NCI-H1694 treated with DMSO at 0.1 percent for 48 hours (cell line): ENCODE data around the gene LGALS9B.
"Not testable (repeated sequence)": the region's sequence is repeated elsewhere in the genome, so short reads cannot be mapped to it uniquely, and the experiment has no call there.

Experiments
- DNase-seq: peaks from one replicate; lab custom pipeline; 2025; lab: John Stamatoyannopoulos, UW

The LGALS9B gene

DNA sequence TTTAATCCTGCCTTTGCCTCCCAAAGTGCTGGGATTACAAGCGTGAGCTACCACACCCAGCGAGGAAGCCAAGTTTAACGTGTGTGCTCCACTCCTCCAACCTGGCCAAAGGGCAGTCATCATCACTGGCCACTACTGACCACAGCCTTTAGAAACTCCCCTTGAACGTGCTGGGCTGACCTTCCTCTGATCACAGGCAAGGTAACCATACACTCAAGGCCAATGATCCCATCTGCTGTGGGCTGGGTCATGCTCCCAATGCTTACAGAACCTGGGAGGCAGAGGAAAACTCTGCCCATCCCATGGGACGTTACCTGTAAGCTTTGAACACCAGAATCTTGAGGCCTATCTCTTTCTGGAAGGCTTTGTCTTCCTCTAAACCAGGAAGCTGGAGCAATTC is 51.9 kb downstream of the LGALS9B start:
- not testable (repeated sequence) for DNase-seq

DNA sequence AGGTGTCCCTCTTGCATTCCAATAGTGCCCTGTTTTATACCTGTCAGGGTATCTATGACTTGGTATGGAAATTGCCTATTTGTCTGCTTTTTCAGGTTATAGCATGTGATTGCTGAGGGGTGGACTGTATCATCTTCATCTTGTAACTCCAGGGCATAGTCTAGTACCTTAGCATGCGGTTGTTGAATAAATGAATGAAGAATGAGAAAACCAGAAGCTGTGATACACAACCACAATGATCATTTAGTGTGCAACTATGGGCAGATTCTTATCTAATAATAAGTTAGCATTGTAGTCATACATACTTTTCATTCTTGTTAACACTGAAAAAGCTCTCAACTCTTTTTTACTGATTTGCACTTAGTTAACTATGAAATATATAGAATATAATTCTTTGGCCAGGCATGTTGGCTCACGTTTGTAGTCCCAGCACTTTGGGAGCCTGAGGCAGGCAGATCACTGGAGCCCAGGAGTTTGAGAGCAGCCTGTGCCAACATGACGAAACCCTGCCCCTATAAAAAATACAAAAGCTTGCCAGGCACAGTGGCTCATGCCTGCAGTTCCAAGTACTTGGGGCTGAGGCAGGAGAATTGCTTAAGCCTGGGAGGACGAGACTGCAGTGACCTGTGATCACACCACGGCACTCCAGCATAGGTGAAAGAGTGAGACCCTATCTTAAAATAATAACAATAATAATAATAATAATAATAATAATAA is 65.9 kb downstream of the LGALS9B start:
- DNase-seq = not testable (repeated sequence)

DNA sequence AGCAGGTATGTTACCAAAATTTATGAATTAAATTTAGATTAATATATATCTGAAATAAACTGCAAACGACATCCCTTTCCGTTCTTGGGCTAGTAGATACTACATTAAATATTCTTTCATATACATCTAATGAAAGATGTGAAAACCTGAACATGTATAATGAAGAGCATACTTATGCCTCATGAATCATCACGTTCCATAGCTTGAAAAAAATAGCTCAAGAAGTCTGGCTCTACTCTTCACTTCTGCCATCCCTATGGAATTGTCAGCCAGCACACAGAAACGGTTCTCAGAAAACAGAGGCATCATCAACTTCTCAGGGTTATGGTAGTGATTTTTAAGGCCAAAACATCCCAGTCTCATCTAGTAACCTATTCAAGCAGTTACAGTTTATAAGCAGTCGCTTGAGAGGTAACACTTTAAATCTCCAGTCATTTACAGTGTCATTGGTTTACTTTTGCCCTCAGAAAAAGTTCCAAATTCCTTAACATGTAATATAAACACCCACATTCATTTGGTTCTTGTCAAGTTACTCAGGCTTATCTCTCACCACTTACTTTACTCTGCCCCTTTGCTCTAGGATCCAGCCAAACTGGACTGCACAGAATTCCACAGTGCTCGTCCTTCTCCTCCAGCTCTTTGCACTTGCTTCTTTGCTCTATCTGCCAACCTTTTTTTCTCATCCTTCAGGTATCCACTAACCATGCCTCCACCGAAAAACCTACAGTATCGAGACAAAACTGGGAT is 66.6 kb downstream of the LGALS9B start:
- DNase-seq = not testable (repeated sequence)
